ENCODE data around the gene SIX1.

The SIX1 gene

GRCh38 chr14:60649875-60650372 is 647 bp upstream of the SIX1 start (continued):
- TF ChIP-seq, protein P1, sequence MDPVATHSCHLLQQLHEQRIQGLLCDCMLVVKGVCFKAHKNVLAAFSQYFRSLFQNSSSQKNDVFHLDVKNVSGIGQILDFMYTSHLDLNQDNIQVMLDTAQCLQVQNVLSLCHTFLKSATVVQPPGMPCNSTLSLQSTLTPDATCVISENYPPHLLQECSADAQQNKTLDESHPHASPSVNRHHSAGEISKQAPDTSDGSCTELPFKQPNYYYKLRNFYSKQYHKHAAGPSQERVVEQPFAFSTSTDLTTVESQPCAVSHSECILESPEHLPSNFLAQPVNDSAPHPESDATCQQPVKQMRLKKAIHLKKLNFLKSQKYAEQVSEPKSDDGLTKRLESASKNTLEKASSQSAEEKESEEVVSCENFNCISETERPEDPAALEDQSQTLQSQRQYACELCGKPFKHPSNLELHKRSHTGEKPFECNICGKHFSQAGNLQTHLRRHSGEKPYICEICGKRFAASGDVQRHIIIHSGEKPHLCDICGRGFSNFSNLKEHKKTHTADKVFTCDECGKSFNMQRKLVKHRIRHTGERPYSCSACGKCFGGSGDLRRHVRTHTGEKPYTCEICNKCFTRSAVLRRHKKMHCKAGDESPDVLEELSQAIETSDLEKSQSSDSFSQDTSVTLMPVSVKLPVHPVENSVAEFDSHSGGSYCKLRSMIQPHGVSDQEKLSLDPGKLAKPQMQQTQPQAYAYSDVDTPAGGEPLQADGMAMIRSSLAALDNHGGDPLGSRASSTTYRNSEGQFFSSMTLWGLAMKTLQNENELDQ (tag by site-specific recombination; IDR thresholded peaks at IDR 0.05; ENCODE audit: low read depth) = no peak
- TF ChIP-seq WT1 (tag by site-specific recombination; IDR thresholded peaks at IDR 0.05) (peak; percentile 53; the same call in 1 of the 2 replicates), ZNF830 (tag by site-specific recombination; IDR thresholded peaks at IDR 0.05; ENCODE audit: low read depth) (no peak), RBAK (tag by site-specific recombination; IDR thresholded peaks at IDR 0.05) (no peak), ZNF626 (tag by site-specific recombination; IDR thresholded peaks at IDR 0.05) (no peak), TRIM28 (IDR thresholded peaks at IDR 0.05; ENCODE audit: borderline replicate concordance, low read length) (no peak), ZNF354C (tag by site-specific recombination; IDR thresholded peaks at IDR 0.05; ENCODE audit: borderline replicate concordance, low read depth) (no peak), ZNF366 (tag by site-specific recombination; conservative IDR thresholded peaks at IDR 0.05) (no peak), ZXDB (tag by site-specific recombination; IDR thresholded peaks at IDR 0.05) (no peak), ZNF692 (tag by site-specific recombination; IDR thresholded peaks at IDR 0.05) (no peak), ZNF843 (tag by site-specific recombination; IDR thresholded peaks at IDR 0.05) (0 out of 2 replicates have a peak, but pooled peaks have one; percentile 3), PATZ1 (tag by site-specific recombination; IDR thresholded peaks at IDR 0.05) (peak; percentile 3; the same call in 1 of the 2 replicates), ZNF707 (tag by site-specific recombination; IDR thresholded peaks at IDR 0.05) (no peak), ZBTB7A (tag by site-specific recombination; IDR thresholded peaks at IDR 0.05; ENCODE audit: low read depth) (no peak), ZNF138 (tag by site-specific recombination; IDR thresholded peaks at IDR 0.05; ENCODE audit: borderline replicate concordance) (no peak), BCL11A (tag by site-specific recombination; IDR thresholded peaks at IDR 0.05; ENCODE audit: low read depth) (0 out of 2 replicates have a peak, but pooled peaks have one; percentile 7), ZNF19 (tag by site-specific recombination; IDR thresholded peaks at IDR 0.05; ENCODE audit: low read depth) (no peak), MZF1 (tag by site-specific recombination; IDR thresholded peaks at IDR 0.05; ENCODE audit: borderline replicate concordance) (no peak), GLIS2 (tag by site-specific recombination; IDR thresholded peaks at IDR 0.05) (no peak), ZNF341 (tag by site-specific recombination; IDR thresholded peaks at IDR 0.05; ENCODE audit: low read depth) (0 out of 2 replicates have a peak, but pooled peaks have one; percentile 22), ZFHX2 (tag by site-specific recombination; conservative IDR thresholded peaks at IDR 0.05) (no peak)
- TF ChIP-seq, protein P2, sequence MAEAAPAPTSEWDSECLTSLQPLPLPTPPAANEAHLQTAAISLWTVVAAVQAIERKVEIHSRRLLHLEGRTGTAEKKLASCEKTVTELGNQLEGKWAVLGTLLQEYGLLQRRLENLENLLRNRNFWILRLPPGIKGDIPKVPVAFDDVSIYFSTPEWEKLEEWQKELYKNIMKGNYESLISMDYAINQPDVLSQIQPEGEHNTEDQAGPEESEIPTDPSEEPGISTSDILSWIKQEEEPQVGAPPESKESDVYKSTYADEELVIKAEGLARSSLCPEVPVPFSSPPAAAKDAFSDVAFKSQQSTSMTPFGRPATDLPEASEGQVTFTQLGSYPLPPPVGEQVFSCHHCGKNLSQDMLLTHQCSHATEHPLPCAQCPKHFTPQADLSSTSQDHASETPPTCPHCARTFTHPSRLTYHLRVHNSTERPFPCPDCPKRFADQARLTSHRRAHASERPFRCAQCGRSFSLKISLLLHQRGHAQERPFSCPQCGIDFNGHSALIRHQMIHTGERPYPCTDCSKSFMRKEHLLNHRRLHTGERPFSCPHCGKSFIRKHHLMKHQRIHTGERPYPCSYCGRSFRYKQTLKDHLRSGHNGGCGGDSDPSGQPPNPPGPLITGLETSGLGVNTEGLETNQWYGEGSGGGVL (tag by site-specific recombination; IDR thresholded peaks at IDR 0.05) = peak; percentile 90
